HG03442 (cell line): ENCODE measurements around the gene NT5DC3.
"Not testable (repeated sequence)": the region's sequence is repeated elsewhere in the genome, so short reads cannot be mapped to it uniquely, and the experiment has no call there.

Experiments used
- ATAC-seq: cut with Tn5 transposase; IDR thresholded peaks from one replicate; pipeline ENCODE4 v1.9.1; 2021; ENCODE audit warnings: mild to moderate bottlenecking, moderate library complexity; ENCODE audit not compliant: unreplicated experiment

NT5DC3 gene

DNA sequence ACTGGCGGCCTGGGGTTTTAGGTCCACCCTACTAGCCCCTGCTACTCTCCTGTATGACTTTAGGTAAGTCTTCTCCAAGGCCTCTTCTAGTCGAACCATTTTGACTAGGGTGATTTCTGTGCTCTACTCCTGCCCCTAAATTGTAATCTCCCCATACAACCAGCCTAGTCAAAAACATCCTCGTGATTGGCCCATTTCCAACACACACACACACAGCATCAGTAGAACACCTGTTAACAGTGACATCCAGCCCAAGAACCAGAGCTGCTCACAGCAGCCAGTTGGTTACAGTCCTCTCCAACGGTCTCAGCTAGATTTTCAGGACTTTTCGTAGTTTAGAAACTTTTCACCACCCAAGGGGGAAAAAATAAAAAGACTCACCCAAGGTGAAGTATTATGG, 30.9 kb downstream of the NT5DC3 start:
- no peak for ATAC-seq

DNA sequence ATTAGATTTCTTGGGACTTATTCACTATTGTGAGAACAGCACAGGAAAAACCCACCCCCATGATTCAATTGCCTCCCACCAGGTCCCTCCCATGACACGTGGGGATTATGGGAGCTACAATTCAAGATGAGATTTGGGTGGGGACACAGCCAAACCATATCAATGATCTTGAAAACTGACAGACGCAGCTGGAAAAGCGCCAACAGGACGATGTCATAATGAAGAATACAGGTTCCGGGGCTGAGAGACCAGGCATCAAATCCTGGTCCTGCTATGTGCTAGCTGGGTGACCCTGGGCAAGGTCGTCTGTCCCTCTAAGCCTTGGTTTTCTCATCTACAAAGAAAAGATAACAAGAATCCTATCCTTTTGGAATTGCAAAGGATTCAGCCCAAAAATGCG, 31.4 kb downstream of the NT5DC3 start:
- ATAC-seq, result not testable (repeated sequence)

DNA sequence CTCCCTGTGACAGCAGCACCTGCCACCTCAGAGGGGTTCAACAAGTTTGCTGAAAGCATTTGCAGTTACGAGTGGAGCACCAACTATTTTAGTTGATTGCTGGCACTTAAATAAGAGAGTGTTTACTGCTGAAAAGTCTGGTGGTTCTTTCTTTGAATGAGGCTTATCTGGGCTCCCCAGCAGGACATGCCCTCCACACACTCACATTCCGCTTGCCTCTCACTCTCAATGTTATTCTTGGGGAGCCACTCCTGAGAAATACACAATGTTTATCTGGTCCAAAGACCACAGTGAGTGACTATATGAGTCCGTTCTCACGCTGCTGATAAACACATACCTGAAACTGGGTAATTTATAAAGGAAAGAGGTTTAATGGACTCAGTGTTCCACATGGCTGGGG, 31.9 kb downstream of the NT5DC3 start:
- no peak for ATAC-seq

DNA sequence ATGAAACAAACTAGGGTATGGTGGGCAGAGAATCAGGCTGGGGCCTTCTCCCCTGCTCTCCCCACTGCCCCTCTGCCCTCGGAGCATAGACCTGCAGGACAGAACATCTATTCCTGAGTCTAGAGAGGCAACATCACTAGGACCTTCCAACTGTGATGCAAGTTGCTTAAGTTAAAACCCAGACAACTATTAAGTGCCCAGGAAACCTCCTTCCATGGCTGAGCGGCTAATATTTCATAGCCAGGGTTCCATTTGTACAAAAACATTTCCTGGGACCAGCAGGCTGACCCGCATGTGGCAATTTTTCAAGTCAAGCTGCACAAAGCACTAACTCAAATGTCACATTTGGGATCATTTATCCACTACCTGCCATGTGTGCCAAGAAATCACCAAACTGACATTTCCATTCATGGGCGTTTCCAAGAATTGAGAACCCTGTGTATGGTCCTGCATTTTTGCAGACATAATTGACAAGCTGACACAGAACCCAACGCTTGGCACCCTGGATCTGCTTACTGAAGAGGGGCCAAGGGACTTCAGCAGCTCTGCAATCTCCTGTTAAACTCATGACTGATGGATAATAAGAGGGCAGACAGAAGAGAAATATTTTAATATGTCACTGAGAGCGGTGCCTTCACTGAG, 32.7 kb downstream of the NT5DC3 start:
- ATAC-seq, result no peak

DNA sequence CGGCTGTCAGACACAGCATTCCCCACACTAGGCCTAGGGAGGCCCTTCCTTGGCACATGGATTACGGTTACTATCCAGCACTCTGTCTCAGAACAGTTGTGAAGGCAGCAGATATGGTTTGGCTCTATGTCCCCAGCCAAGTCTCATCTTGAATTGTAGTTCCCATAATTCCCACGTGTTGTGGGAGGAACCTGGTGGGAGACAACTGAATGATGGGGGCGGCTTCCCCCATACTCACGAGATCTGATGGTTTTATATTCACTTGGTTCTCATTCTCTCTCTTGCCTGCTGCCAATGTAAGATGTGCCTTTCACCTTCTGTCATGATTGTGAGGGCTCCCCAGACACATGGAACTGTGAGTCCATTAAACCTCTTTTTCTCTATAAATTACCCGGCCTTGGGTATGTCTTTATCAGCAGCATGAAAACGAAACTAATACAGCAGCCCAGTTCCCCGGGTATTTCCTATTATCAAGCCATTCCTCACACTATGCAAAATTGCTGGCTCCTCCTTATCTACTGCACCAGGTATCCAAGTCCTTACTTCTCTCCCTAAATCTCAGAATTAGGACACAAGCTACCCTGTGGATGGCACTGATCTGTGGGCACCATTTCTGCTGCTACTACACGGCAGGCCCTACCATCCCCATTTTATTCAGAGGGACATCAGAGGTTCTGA, 33.3 kb downstream of the NT5DC3 start:
- no peak for ATAC-seq

DNA sequence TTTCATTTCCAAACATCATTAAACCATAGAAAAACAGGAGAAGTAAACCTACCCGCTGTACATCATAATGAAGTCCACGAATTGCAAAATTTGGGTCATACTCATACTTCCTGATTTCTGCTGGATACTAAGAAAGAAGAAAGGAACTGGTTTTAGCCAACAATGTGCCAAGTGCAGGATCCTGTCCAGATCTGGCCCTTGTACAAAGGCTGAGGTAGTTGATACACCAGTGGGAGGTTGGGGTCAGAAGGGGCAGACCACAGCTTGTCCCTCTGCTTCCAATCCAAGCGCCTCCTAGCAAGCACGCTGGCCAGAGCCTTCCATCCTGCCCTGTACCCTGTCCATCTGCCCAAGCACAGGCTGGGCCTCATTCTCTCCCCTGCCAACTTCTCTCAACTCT, 34.2 kb downstream of the NT5DC3 start:
- ATAC-seq, result no peak

DNA sequence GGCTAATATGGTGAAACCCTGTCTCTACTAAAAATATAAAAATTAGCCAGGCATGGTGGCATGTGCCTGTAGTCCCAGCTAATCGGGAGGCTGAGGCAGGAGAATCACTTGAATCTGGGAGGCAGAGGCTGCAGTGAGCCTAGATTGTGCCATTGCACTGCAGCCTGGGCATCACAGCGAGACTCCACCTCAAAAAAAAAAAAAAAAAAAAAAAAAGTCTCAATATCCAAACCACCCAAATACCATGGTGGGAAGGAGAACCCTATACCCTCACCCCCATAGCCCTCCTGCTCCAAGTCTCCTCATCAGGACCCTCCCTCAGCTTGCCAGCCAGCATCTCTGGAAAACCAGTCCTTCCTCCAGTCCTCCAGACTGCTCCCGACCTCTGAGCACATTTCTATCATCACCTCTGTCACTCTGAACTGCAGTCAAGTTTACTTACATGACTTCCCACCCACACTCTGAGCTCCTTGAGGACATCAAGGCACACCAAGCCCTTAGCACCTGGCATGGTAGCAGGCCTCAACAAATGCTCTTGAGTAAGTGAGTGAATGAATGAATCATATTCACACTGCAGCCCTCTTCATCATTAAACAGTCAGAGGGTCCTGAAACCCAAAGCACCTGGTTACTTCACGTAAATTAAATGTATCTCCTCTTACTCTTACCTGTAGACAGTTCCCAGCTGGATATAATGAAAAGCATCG, 35.2 kb downstream of the NT5DC3 start:
- no peak for ATAC-seq

DNA sequence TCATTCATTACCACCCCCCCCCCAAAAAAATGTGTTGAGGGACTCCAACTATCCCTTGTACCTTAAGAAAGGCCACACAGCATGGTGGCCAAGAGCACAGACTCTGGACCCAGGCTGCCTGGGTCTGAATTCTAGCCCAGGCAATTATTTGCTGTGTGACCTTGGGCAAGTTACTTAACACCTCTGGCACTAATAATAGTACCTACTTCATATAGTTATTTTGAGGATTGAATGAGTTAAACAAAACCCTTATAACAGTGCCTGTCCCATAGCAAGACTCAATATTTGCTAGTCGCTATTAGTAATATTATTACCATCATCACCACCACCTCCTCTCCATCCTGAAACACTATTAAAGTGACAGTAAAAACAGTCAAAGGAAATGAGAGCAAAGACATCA, 37.2 kb downstream of the NT5DC3 start:
- ATAC-seq, result no peak

DNA sequence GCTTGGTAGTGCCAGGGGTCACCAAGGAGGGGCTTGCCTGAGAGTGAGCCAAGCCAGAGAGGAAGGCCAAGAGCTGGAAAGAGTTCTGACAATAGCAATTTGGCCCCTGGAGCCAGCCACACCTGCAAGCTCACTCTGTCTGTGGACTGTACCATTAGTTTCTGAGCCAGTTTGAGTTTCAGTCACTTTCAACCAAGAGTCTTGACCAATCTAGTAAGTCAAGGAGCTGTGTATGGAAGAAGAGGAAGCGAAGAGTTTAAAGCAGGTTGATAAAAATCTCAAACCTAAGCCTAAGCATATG, 38.5 kb downstream of the NT5DC3 start:
- no peak for ATAC-seq

DNA sequence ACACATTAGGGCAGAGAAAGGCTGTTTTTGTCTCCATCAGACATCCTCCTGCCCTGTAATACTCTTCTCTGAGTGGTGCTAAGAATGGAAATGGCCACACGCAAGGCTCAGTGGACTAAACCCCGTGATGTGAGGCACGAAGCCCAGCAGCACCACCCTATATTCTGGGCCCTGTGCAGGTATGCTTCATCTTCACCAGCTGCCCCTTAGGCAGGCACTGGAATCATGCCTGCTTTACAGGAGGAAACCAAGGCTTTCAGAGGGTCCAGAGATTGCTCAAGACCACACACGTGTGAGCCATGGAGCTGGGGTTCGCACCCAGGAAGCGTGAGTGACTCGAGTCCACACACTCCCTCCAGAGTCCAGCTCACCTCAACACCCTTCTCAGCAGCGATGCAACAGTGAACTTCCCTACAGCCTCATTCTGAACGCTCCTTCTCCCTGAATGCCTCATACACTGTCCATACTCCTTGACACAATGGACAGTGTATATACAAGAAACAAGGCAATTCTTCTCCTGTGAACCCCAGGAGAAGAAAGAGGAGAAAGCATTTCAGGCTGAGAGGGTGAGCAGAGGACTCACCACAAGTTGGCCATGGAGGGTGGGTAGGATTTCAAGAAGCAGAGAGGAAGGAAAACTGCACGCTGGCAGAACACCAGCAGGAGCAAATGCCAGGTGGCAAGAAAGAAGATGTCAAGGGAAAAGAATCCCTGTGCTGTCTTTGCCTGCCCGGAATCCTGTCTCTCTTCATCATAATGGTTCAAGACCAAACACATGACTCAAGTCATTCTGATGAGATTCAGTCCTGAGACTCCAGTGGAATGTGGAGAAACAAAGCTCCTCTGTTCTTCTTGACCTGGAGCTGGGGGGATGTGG, 39.1 kb downstream of the NT5DC3 start:
- no peak for ATAC-seq

DNA sequence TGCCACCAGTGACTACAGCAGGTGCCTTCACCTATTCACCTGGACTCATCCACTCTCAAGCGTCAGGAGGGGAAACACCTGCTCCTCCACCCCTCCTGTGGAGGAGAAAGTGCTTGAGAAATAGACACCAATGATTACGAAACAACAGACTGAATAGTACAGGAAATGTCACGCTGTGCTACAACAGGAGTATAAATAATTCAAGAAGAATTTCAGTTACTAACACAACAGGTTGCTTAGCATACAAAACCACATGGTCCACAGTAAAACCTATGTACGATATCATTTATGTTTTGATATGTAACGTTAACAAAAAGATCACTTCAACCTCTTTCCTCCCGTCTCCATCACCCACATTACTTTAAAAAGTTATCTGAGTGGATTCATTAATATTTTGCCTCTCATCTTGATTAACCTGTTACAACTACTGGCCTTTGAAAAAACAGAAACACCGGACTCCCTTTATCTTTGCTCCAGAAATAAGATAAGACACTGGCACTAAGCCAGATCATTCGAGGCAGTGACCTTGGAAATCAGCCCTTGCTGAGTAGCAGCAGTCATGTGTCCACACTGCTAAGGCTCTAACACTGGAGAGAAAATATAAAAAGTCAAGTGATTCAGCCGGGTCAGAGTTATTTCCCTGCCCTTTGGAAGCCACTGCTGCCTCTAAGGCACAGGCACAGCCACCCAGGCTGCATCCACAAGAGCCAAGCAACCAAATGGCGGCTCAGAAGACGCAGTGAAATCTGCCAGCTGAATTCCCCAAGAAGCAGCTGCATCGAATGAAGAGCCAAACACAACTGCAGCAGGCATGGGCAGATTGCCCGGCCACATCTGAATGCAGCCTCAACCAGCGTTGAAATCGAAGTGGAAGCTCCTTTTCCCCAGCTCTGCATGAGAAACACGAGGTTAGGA, 40.9 kb downstream of the NT5DC3 start:
- ATAC-seq, result no peak

DNA sequence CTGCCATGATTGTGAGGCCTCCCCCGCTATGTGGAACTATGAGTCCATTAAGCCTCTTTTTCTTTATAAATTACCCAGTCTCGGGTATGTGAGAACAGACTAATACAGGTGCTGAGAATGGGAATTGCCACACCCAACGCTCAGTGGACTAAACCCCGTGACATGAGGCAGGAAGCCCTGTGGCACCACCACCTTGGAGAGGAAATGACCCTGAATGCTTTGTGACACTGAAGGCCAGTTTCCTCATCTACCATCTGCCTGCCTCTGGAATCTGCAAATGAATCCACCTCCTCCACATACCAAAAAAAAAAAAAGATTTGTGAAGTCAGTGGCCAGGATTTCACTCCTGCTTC, 41.6 kb downstream of the NT5DC3 start:
- ATAC-seq, result no peak

DNA sequence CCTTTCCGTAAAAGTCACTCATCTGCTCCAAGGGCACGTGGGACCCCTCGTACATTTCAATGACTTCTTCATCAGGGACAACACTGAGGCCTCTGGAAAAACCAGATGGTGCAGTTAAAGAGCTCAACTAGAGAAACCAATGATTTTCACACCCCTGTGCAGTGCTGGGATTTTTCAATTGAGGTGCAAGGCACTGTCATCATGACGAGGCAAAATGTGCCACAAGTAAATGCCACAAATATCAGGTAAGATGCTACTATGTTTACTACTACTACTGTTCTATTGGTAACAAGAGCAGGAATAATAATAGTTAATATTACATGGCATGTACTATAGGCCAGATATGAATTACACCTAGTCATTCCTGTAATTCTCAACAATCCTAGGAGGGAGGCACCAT, 42.4 kb downstream of the NT5DC3 start:
- no peak for ATAC-seq

DNA sequence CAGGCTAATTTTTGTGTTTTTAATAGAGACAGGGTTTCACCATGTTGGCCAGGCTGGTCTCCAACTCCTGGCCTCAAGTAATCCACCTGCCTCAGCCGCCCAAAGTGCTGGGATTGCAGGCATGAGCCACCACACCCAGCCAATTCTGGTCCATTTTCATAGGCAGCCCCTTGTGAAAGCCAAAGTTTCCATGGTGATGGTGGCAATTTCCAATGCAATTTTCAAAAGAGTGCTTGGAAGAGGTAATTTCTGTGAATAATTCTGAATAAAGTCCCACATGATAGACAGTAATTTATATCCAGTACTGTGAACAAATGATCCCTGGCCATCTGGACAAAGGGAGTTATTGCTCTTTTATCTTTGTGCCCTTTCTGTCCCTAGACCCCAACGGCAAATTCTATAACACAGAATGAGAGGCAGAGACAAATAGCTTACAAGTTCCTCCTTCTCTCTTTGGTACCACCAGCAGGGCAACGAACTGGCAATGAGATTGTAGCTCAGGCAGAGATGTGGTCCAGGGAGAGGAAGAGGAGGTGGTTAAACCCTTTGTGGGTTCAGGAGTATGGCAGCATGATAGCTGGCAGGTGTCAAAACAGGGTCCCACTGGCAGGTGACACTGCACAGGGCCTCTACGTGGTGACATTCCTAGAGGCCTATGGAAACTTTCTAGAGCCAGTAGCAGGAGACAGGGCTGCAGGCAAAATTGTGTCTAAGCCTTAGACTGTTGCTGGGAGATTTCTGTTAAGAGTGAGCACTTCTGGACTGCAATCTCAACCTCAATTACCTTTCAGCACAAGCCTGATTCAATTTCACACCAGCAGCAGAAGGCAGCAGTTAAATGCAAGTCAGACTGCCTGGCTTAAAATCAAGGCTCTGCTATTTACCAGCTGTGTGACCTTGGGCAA, 46.5 kb downstream of the NT5DC3 start:
- ATAC-seq, result no peak

DNA sequence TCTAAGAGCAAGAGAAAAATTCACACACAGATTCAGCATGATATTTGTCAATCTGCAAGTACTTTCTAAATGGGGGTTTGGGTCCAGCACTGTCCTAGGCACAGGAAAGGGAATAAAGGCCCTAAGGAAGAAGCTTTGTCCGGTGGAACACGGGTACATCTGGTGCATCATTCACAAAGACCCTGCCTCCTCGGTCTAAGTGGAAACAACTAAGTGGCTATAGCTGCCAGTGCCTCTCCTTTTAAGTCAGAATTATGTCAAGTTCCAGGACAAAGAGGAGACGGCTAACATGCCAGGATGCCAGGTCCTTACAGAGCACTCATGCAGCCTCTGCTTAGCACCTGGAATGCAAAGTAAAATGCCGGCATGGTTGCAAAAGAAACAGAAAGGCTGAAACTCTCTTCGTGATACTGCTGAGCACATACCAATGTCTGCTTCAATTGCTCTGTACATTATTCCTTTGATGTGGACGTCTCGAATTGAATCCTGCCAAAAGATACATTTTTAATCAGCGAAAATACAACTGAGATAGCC, 47.5 kb downstream of the NT5DC3 start:
- ATAC-seq, result no peak

DNA sequence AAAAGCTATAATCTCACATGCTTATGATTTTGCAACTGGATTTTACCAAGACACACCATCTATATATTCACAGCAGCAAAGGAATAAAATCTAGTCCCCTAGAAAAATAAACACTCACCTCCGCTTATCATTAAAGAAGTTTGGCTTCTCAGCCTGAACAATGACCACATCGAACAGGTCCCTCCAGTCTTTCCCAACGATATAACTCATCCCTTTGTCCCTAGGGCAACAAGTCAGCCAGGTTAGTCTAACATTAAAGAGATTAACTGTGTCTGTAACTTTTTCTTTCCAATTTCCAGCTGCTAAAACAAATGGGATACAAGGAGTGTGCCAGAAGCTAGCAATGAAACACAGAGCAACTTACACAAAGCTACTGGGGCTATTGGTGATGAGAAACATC, 48.0 kb downstream of the NT5DC3 start:
- no peak for ATAC-seq

DNA sequence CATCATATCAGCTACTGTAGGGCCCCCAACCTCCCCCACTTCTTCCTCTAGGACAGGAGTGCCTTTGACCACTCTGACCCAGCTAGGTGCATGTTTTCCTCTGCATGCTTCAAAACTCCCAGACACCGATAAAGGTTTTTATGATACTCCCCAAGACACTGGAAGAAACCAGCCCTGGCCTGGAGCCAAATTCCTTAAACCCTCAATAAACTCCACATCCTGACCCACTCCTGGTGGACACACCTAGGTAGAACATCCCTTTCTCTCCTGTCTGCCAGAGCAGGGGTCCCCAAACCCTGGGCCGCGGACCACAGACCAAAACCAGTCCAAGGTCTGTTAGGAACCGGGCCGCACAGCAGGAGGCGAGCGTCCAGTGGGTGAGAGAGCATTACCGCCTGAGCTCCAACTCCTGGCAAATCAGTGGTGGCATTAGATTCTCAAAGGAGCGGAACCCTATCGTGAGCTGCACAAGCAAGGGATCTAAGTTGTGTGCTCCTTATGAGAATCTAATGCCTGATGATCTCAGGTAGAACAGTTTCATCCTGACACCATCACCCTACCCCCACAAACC, 49.6 kb downstream of the NT5DC3 start:
- no peak for ATAC-seq

DNA sequence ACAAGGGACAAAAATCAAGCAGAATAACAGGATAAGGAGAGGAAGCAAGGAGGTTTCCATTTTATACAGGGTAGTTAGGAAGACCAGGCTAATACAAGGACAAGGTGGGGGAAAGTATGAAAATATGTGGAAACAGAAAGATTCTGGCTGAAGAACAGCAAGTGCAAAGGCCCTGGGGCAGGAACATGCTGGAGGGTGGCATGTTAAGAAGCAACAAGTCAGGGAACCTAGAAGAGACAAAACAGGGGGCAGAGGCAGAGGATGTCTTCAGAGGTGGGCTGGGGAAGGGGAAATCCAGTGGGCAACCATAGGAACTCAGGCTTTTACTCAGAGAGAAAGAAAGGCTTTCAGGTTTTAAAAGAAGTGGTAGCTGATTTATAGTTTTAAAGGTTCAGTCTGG, 54.8 kb downstream of the NT5DC3 start:
- ATAC-seq, result no peak
